ENCODE results near the gene EEFSEC. TPM values are rescaled to one million over a fixed set of nuclear protein-coding genes. Genes with fewer than 3 reads are reported as not detected.

EEFSEC gene
- total and polyA plus RNA-seq, 2 of the 8 experiments (the other 6 are each of a cell fraction or from before 2014, with no cell fraction given), result 13.1 to 19.8 TPM

DNA sequence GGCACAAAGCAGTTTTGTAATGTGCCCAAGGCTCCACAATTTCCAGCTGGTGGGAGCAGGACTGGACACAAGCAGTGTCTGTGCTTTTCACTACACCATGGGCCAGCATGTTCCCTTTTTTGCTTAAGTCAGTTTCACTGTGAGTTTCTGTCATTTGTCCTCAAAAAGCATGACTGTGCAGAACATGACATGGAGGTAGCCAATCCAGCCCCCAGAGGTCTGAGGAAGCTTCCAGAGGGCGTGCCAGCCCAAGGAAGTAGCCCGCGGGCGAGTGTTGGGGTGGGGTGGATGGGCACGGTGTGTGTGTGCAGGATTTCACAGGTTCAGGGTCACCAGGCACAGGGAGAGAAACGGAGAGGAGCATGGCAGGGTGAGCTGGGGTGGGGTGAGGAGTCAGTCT is 8.0 kb upstream of the EEFSEC start (continued):
- TF ChIP-seq SUZ12 (IDR thresholded peaks at IDR 0.05; ENCODE audit: low read length) (no peak), YY1 (IDR thresholded peaks at IDR 0.05; ENCODE audit: low read depth, low read length) (no peak), PHF8 (conservative IDR thresholded peaks at IDR 0.05; ENCODE audit: low read depth, low read length) (no peak), ZNF274 (IDR thresholded peaks at IDR 0.05; ENCODE audit: borderline replicate concordance, extremely low read depth, low read length) (no peak), CHD1 (IDR thresholded peaks at IDR 0.05; ENCODE audit: low read depth, low read length) (no peak)
- TF ChIP-seq, protein P1, sequence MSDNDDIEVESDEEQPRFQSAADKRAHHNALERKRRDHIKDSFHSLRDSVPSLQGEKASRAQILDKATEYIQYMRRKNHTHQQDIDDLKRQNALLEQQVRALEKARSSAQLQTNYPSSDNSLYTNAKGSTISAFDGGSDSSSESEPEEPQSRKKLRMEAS (IDR thresholded peaks at IDR 0.05), result no peak
- TF ChIP-seq, protein P2, sequence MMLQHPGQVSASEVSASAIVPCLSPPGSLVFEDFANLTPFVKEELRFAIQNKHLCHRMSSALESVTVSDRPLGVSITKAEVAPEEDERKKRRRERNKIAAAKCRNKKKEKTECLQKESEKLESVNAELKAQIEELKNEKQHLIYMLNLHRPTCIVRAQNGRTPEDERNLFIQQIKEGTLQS (IDR thresholded peaks at IDR 0.05; ENCODE audit: insufficient read depth, low read depth, low read length), result no peak
